ENCODE measurements around the gene COL11A1.

COL11A1 gene

DNA sequence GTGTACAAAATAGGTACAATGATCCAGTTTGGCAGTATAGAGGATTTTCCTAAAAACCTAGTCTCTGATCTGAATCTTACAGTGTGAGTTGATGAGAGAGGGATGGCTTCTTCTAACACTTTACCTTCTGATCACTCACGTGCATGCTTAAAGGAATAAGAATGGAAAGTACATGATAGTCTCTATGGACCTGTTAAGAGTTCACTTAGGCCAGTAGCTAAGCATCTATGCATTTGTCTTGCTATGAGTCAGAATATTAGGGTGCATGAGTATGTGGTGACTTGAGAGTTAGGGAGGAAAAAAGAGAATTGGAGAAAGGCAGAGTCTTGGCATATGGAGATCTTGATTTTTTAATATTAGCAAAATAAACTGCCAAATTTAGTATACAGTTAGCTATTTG, 206.3 kb downstream of the COL11A1 start:
- no peak overlapping the region for H3K27ac ChIP-seq (ENCODE audit: low read depth, low read length)
- H3K9ac ChIP-seq (ENCODE audit: low read length) = no peak overlapping the region
- H3K9me3 ChIP-seq (ENCODE audit: control insufficient read depth, insufficient read depth, low read depth, low read length) = no peaks in the 10 kb centered on the region
- H3K4me1 ChIP-seq (ENCODE audit: control insufficient read depth, insufficient read depth, low read length) = no peaks in the 10 kb centered on the region
- no peaks in the 10 kb centered on the region for H3K36me3 ChIP-seq (ENCODE audit: control insufficient read depth, insufficient read depth, low read length)
- H3K4me3 ChIP-seq (ENCODE audit: low read depth, low read length) = no peak overlapping the region
- no peaks in the 10 kb centered on the region for H3K27me3 ChIP-seq (ENCODE audit: control insufficient read depth, insufficient read depth, low read length)

DNA sequence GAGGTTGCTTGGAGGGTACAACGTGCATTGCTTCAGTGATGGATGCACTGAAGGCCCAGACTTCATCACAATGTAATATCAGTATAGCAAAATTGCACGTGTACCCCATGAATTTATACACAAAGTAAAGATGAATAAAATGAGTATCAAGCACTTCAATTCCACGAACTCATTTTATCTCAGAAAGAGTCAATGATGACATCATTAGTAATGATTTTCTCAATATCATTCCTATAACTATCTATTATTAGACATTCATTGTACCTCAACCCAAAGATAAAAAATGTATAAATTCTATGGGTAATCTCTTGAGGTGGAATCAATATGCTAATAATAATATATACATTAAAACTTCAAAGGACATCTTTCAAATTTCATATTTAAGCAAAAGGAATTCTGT, 208.4 kb downstream of the COL11A1 start:
- no peak overlapping the region for H3K4me3 ChIP-seq (ENCODE audit: low read depth, low read length)
- no peaks in the 10 kb centered on the region for H3K27me3 ChIP-seq (ENCODE audit: control insufficient read depth, insufficient read depth, low read length)
- H3K9ac ChIP-seq (ENCODE audit: low read length) = no peak overlapping the region
- H3K9me3 ChIP-seq (ENCODE audit: control insufficient read depth, insufficient read depth, low read depth, low read length) = no peaks in the 10 kb centered on the region
- H3K27ac ChIP-seq (ENCODE audit: low read depth, low read length) = no peak overlapping the region
- no peaks in the 10 kb centered on the region for H3K36me3 ChIP-seq (ENCODE audit: control insufficient read depth, insufficient read depth, low read length)
- H3K4me1 ChIP-seq (ENCODE audit: control insufficient read depth, insufficient read depth, low read length) = no peaks in the 10 kb centered on the region

DNA sequence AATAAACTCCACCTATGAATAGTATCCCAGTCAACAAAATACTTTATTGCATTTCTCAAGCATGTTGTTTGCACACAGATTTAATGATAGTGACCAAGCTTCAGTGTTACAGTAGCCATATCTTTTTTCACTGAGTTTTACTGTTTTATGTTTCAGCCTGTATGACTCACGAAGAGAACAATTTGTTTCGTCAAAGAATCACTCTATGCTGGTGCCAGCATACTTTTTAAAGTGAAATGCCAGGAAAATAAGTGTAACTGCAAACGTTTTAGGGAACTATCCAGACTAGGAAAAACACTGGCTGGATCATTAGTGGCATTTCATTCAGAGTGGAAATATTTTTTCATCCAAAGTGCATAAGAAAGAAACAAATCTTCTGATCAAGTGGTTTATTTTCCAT, 210.8 kb downstream of the COL11A1 start:
- no peaks in the 10 kb centered on the region for H3K9me3 ChIP-seq (ENCODE audit: control insufficient read depth, insufficient read depth, low read depth, low read length)
- no peak overlapping the region for H3K4me3 ChIP-seq (ENCODE audit: low read depth, low read length)
- no peaks in the 10 kb centered on the region for H3K4me1 ChIP-seq (ENCODE audit: control insufficient read depth, insufficient read depth, low read length)
- no peaks in the 10 kb centered on the region for H3K36me3 ChIP-seq (ENCODE audit: control insufficient read depth, insufficient read depth, low read length)
- H3K27me3 ChIP-seq (ENCODE audit: control insufficient read depth, insufficient read depth, low read length) = no peaks in the 10 kb centered on the region
- H3K9ac ChIP-seq (ENCODE audit: low read length) = no peak overlapping the region
- no peak overlapping the region for H3K27ac ChIP-seq (ENCODE audit: low read depth, low read length)

DNA sequence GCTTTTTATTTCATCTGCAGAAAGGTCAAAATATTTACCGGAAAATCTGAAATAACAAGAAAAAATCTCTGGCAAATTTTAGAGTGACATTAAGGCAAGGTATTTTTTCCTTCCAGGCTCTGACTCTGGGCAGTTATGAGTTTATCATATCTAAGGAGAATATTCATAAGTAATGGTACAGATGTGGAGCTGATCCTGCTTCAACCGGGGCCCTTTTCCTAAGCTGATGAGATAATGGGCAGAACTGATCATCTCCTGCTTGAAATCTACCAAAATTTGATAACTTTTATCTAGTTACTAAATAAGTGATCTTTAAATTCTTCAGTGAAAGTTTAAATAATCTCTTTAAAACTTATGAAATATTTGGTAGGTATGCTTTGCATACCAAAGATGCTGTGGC, 211.6 kb downstream of the COL11A1 start:
- no peaks in the 10 kb centered on the region for H3K9me3 ChIP-seq (ENCODE audit: control insufficient read depth, insufficient read depth, low read depth, low read length)
- H3K4me1 ChIP-seq (ENCODE audit: control insufficient read depth, insufficient read depth, low read length) = no peaks in the 10 kb centered on the region
- H3K36me3 ChIP-seq (ENCODE audit: control insufficient read depth, insufficient read depth, low read length) = no peaks in the 10 kb centered on the region
- H3K27ac ChIP-seq (ENCODE audit: low read depth, low read length) = no peak overlapping the region
- no peak overlapping the region for H3K4me3 ChIP-seq (ENCODE audit: low read depth, low read length)
- no peak overlapping the region for H3K9ac ChIP-seq (ENCODE audit: low read length)
- H3K27me3 ChIP-seq (ENCODE audit: control insufficient read depth, insufficient read depth, low read length) = no peaks in the 10 kb centered on the region

- Histone ChIP-seq H3K9ac (ENCODE audit: low read length) (no peak overlapping the region), H3K4me3 (ENCODE audit: low read depth, low read length) (no peak overlapping the region), H3K9me3 (ENCODE audit: control insufficient read depth, insufficient read depth, low read depth, low read length) (no peaks in the 10 kb centered on the region), H3K27me3 (ENCODE audit: control insufficient read depth, insufficient read depth, low read length) (no peaks in the 10 kb centered on the region), H3K36me3 (ENCODE audit: control insufficient read depth, insufficient read depth, low read length) (no peaks in the 10 kb centered on the region), H3K4me1 (ENCODE audit: control insufficient read depth, insufficient read depth, low read length) (no peaks in the 10 kb centered on the region), H3K27ac (ENCODE audit: low read depth, low read length) (no peak overlapping the region)
Measured at GRCh38 chr1:102896286-102896685, 212.0 kb downstream of the COL11A1 start.

DNA sequence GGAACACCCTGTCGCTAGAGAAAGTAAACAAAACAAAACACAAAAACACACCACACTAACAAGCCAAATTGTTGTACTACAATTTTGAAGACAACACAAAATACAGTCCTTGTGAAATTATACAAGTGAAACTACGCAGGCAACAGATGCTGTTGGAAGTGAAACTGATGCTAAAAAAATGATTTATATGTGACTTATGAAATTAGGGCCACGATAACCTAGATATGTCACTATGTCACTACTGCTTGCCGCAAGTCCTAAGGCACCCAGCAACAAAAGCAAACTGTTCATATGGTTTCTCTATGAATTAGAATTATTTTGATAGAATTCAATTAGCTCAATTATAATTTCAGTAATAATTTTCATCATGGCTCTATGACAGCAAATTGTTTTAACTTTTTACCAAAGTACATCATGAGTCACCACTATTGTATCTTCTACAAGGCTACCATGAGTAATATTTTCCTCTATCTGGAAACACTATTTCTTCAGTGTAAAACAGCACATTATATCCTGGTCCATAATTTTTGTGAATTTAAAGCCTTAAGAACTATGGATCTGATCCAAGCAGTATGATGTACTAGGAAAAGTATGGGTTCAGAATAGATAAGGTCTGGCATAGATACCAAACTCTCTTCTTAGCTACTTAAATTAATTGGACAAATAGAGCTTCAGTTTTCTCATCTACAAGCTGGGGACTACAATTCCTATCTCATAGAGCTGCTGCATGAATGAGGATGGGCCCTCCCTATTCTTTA, 216.3 kb downstream of the COL11A1 start:
- H3K9ac ChIP-seq (ENCODE audit: low read length) = no peak overlapping the region
- H3K27ac ChIP-seq (ENCODE audit: low read depth, low read length) = no peak overlapping the region
- H3K36me3 ChIP-seq (ENCODE audit: control insufficient read depth, insufficient read depth, low read length) = no peaks in the 10 kb centered on the region
- H3K27me3 ChIP-seq (ENCODE audit: control insufficient read depth, insufficient read depth, low read length) = no peaks in the 10 kb centered on the region
- H3K4me1 ChIP-seq (ENCODE audit: control insufficient read depth, insufficient read depth, low read length) = no peaks in the 10 kb centered on the region
- no peak overlapping the region for H3K4me3 ChIP-seq (ENCODE audit: low read depth, low read length)
- no peaks in the 10 kb centered on the region for H3K9me3 ChIP-seq (ENCODE audit: control insufficient read depth, insufficient read depth, low read depth, low read length)

DNA sequence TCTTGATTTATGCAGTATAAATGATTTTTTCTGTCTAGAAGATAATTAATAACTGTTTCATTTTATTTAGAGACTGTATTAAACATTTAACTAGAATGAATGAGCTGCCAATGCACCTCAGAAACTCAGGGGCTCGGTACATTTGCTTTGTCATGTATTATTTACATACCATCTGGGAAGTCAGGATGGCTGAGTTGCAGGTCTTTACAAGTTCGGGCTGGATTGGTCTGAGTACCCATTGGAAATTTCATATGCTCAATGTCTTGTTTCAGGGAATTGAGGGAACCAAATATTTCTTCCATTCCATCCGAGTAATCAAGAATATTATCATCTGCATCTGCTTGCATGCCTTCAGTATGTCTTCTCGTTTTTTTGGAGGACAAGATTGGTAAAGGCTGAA, 221.7 kb downstream of the COL11A1 start:
- H3K27me3 ChIP-seq (ENCODE audit: control insufficient read depth, insufficient read depth, low read length) = no peaks in the 10 kb centered on the region
- no peak overlapping the region for H3K27ac ChIP-seq (ENCODE audit: low read depth, low read length)
- H3K36me3 ChIP-seq (ENCODE audit: control insufficient read depth, insufficient read depth, low read length) = no peaks in the 10 kb centered on the region

GRCh38 chr1:102884238-102884637, 224.1 kb downstream of the COL11A1 start:
- no peak overlapping the region for H3K27ac ChIP-seq (ENCODE audit: low read depth, low read length)
- no peaks in the 10 kb centered on the region for H3K9me3 ChIP-seq (ENCODE audit: control insufficient read depth, insufficient read depth, low read depth, low read length)
- H3K4me3 ChIP-seq (ENCODE audit: low read depth, low read length) = no peak overlapping the region
- no peaks in the 10 kb centered on the region for H3K36me3 ChIP-seq (ENCODE audit: control insufficient read depth, insufficient read depth, low read length)
- no peak overlapping the region for H3K9ac ChIP-seq (ENCODE audit: low read length)
- H3K27me3 ChIP-seq (ENCODE audit: control insufficient read depth, insufficient read depth, low read length) = no peaks in the 10 kb centered on the region
- peaks cover 7% of the 10 kb centered on the region; the same call in 1 of the 2 replicates for H3K4me1 ChIP-seq (ENCODE audit: control insufficient read depth, insufficient read depth, low read length)

More for the DNA sequence above, 221.7 kb downstream of the COL11A1 start:
- Histone ChIP-seq H3K9ac (ENCODE audit: low read length) (no peak overlapping the region), H3K4me3 (ENCODE audit: low read depth, low read length) (no peak overlapping the region), H3K4me1 (ENCODE audit: control insufficient read depth, insufficient read depth, low read length) (peaks cover 7% of the 10 kb centered on the region; the same call in 1 of the 2 replicates), H3K9me3 (ENCODE audit: control insufficient read depth, insufficient read depth, low read depth, low read length) (no peaks in the 10 kb centered on the region)

- Histone ChIP-seq H3K36me3 (ENCODE audit: control insufficient read depth, insufficient read depth, low read length) (no peaks in the 10 kb centered on the region), H3K9ac (ENCODE audit: low read length) (no peak overlapping the region), H3K4me3 (ENCODE audit: low read depth, low read length) (no peak overlapping the region), H3K4me1 (ENCODE audit: control insufficient read depth, insufficient read depth, low read length) (peaks cover 7% of the 10 kb centered on the region; the same call in 1 of the 2 replicates), H3K27me3 (ENCODE audit: control insufficient read depth, insufficient read depth, low read length) (no peaks in the 10 kb centered on the region), H3K27ac (ENCODE audit: low read depth, low read length) (no peak overlapping the region), H3K9me3 (ENCODE audit: control insufficient read depth, insufficient read depth, low read depth, low read length) (no peaks in the 10 kb centered on the region)
Measured at GRCh38 chr1:102879439-102879993, 228.8 kb downstream of the COL11A1 start.

- H3K9me3 ChIP-seq (ENCODE audit: control insufficient read depth, insufficient read depth, low read depth, low read length) = peaks cover 12% of the 10 kb centered on the region
- no peaks in the 10 kb centered on the region for H3K4me1 ChIP-seq (ENCODE audit: control insufficient read depth, insufficient read depth, low read length)
Measured at GRCh38 chr1:102875756-102876155, 232.6 kb downstream of the COL11A1 start.

GRCh38 chr1:102872526-102872925, 235.8 kb downstream of the COL11A1 start:
- H3K4me3 ChIP-seq (ENCODE audit: low read depth, low read length) = no peak overlapping the region
- H3K9me3 ChIP-seq (ENCODE audit: control insufficient read depth, insufficient read depth, low read depth, low read length) = peaks cover 27% of the 10 kb centered on the region
- H3K9ac ChIP-seq (ENCODE audit: low read length) = no peak overlapping the region
- H3K27me3 ChIP-seq (ENCODE audit: control insufficient read depth, insufficient read depth, low read length) = no peaks in the 10 kb centered on the region
- H3K4me1 ChIP-seq (ENCODE audit: control insufficient read depth, insufficient read depth, low read length) = no peaks in the 10 kb centered on the region
- H3K36me3 ChIP-seq (ENCODE audit: control insufficient read depth, insufficient read depth, low read length) = no peaks in the 10 kb centered on the region
- no peak overlapping the region for H3K27ac ChIP-seq (ENCODE audit: low read depth, low read length)

More at GRCh38 chr1:102875756-102876155, 232.6 kb downstream of the COL11A1 start:
- H3K27me3 ChIP-seq (ENCODE audit: control insufficient read depth, insufficient read depth, low read length) = no peaks in the 10 kb centered on the region
- no peaks in the 10 kb centered on the region for H3K36me3 ChIP-seq (ENCODE audit: control insufficient read depth, insufficient read depth, low read length)
- no peak overlapping the region for H3K9ac ChIP-seq (ENCODE audit: low read length)
- H3K4me3 ChIP-seq (ENCODE audit: low read depth, low read length) = no peak overlapping the region
- no peak overlapping the region for H3K27ac ChIP-seq (ENCODE audit: low read depth, low read length)

All from HUES6 (cell line).